ENCODE data around the gene TTC39B. TPM values are rescaled to one million over a fixed set of nuclear protein-coding genes. Genes with fewer than 3 reads are reported as not detected.
"Not testable (repeated sequence)": the region's sequence is repeated elsewhere in the genome, so short reads cannot be mapped to it uniquely, and the experiment has no call there.

TTC39B gene
- total RNA-seq, 1 donor from 2014 or later, result 8.5 TPM

DNA sequence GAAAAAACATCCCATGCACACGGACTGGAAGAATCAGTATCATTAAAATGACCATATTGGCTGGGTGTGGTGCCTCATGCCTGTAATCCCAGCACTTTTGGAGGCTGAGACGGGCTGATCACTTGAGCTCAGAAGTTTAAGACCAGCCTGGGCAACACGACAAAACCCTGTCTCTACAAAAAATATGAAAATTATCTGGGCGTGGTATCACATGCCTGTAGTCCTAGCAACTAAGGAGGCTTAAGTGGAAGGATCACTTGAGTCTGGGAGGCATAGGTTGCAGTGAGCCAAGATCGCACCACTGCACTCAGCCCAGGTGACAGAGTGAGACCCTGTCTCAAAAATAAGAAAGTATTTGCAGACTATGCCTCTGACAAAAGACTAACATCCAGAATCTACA lies 68.4 kb downstream of the TTC39B start:
- no peaks in the 10 kb centered on the region for H3K4me1 Mint-ChIP-seq (ENCODE audit: unreplicated experiment)
- no peak overlapping the region for H3K4me3 Mint-ChIP-seq
- DNase-seq (ENCODE audit: extremely low spot score, unreplicated experiment), result no peak
- no peaks in the 10 kb centered on the region for H3K27me3 Mint-ChIP-seq
- peaks cover 12% of the 10 kb centered on the region for H3K36me3 Mint-ChIP-seq
- no peak overlapping the region for H3K27ac Mint-ChIP-seq
- H3K9me3 Mint-ChIP-seq, result peaks cover 15% of the 10 kb centered on the region
- no peak for TF ChIP-seq CTCF (conservative IDR thresholded peaks at IDR 0.05)

- Mint-ChIP-seq H3K27me3 (no peaks in the 10 kb centered on the region), H3K36me3 (peaks cover 20% of the 10 kb centered on the region), H3K4me3 (no peak overlapping the region), H3K9me3 (peaks cover 20% of the 10 kb centered on the region), H3K4me1 (ENCODE audit: unreplicated experiment) (no peaks in the 10 kb centered on the region), H3K27ac (no peak overlapping the region)
- no peak for DNase-seq (ENCODE audit: extremely low spot score, unreplicated experiment)
- no peak for TF ChIP-seq CTCF (conservative IDR thresholded peaks at IDR 0.05)
Measured at GRCh38 chr9:15235658-15236057, 71.4 kb downstream of the TTC39B start.

- Mint-ChIP-seq H3K36me3 (peaks cover 20% of the 10 kb centered on the region), H3K9me3 (peaks cover 20% of the 10 kb centered on the region)
- H3K4me1 Mint-ChIP-seq (ENCODE audit: unreplicated experiment); DNase-seq (ENCODE audit: extremely low spot score, unreplicated experiment); H3K4me3 Mint-ChIP-seq; H3K27me3 Mint-ChIP-seq; H3K27ac Mint-ChIP-seq: not testable (repeated sequence)
Measured at GRCh38 chr9:15233941-15234490, 73.0 kb downstream of the TTC39B start.

GRCh38 chr9:15232706-15233280 lies 74.2 kb downstream of the TTC39B start:
- not testable (repeated sequence) for H3K4me3 Mint-ChIP-seq; DNase-seq (ENCODE audit: extremely low spot score, unreplicated experiment); H3K4me1 Mint-ChIP-seq (ENCODE audit: unreplicated experiment); H3K27ac Mint-ChIP-seq; H3K27me3 Mint-ChIP-seq
- peaks cover 14% of the 10 kb centered on the region for H3K36me3 Mint-ChIP-seq
- H3K9me3 Mint-ChIP-seq, result peaks cover 16% of the 10 kb centered on the region

DNA sequence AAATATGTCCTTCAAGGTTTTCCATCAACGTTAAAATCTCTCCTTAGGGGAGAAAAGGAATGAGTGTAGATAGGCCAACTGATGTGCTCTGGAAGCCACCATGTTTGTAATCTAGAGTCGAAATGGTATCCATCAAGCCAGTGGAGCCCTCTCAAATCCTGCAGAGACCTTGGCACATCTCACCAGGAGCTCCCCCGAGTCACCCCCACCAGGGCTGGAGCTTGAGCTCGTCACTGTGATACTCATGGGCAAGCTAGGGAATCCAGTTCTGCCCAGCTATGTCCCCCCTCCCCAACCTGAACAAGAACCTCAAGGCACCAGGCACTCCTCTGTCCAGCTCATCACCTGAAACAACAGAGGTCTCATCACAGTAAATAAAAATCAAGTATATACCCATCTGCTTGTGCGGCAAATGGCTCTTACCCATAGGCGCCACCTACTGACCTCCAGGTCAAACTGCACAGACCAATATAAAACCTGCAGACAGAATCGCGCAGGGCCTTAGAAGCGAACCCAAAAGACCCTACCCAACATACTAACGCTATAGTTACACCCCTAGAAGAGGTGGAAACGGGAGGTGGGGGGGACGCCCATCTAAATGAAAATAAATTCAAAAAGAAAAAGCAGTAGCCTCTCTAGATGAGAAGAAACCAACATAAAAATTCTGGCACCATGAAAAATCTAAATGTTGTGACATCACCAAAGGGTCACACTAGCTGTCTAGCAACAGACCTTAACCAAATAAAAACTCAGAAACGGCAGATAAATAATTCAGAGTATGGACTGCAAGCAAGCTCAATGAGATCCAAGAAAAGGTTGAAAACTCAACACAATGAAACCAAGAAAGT lies 75.0 kb downstream of the TTC39B start:
- no peak overlapping the region for H3K4me3 Mint-ChIP-seq
- H3K4me1 Mint-ChIP-seq (ENCODE audit: unreplicated experiment), result no peaks in the 10 kb centered on the region
- no peak overlapping the region for H3K27ac Mint-ChIP-seq
- no peaks in the 10 kb centered on the region for H3K27me3 Mint-ChIP-seq
- DNase-seq (ENCODE audit: extremely low spot score, unreplicated experiment), result no peak
- H3K9me3 Mint-ChIP-seq, result peaks cover 15% of the 10 kb centered on the region
- peak; percentile 69 for TF ChIP-seq CTCF (conservative IDR thresholded peaks at IDR 0.05)
- H3K36me3 Mint-ChIP-seq, result peaks cover 14% of the 10 kb centered on the region

DNA sequence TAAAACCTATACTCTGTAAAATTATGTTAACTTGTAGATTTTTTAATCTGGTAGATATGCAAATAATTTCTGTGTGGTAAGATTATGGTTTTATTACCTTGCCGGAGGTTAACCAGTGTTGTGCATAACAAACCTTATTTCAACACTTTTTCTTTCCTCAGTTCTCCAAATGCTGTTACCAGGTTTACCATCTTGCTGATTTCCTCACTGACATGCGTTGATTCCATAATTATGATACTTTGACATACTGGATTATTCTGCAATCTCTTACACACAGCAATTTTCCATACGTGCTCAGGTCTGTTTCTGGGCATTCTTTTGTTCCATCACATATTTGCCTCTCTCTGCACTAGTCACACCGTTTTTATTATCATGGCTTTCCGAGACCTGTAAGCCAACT lies 77.6 kb downstream of the TTC39B start:
- Mint-ChIP-seq H3K27me3 (no peaks in the 10 kb centered on the region), H3K36me3 (peaks cover 8% of the 10 kb centered on the region), H3K9me3 (peaks cover 5% of the 10 kb centered on the region), H3K27ac (no peak overlapping the region), H3K4me1 (ENCODE audit: unreplicated experiment) (no peaks in the 10 kb centered on the region), H3K4me3 (no peak overlapping the region)
- no peak for TF ChIP-seq CTCF (conservative IDR thresholded peaks at IDR 0.05)
- DNase-seq (ENCODE audit: extremely low spot score, unreplicated experiment), result no peak

Measured in type B pancreatic cell (in vitro differentiated cells).